Parathyroid adenoma (tissue), 2 donors: ENCODE data around the gene TGM3.

Experiments
- H2AFZ ChIP-seq: fragments of 300-600 bp; sonication (generic); one replicate; pipeline ENCODE4 v1.7.0; 2017; ENCODE audit warnings: antibody characterized with exemption, mild to moderate bottlenecking
- H3K27ac ChIP-seq: fragments of 300-600 bp; sonication (generic); one replicate; pipeline ENCODE4 v1.7.0; 2017
- H3K27me3 ChIP-seq: fragments of 300-600 bp; sonication (generic); one replicate; pipeline ENCODE4 v1.7.0; 2017; ENCODE audit warnings: low read length; ENCODE audit not compliant: control insufficient read depth, insufficient read depth
- H3K36me3 ChIP-seq: fragments of 300-600 bp; sonication (generic); one replicate; pipeline ENCODE4 v1.7.0; 2017; ENCODE audit warnings: low read length; ENCODE audit not compliant: control insufficient read depth, insufficient read depth
- H3K4me1 ChIP-seq: fragments of 300-600 bp; sonication (generic); one replicate; pipeline ENCODE4 v1.7.0; 2017; ENCODE audit warnings: control low read depth
- H3K4me2 ChIP-seq: fragments of 300-600 bp; sonication (generic); one replicate; pipeline ENCODE4 v1.7.0; 2017; ENCODE audit warnings: low read length
- H3K4me3 ChIP-seq: fragments of 300-600 bp; sonication (generic); one replicate; pipeline ENCODE4 v1.7.0; 2017; ENCODE audit warnings: low read depth, low read length
- H3K79me2 ChIP-seq: fragments of 300-600 bp; sonication (generic); one replicate; pipeline ENCODE4 v1.7.0; 2017; ENCODE audit warnings: control low read depth
- H3K9ac ChIP-seq: fragments of 300-600 bp; sonication (generic); one replicate; pipeline ENCODE4 v1.7.0; 2017; ENCODE audit warnings: mild to moderate bottlenecking
- H3K9me3 ChIP-seq: fragments of 300-600 bp; sonication (generic); one replicate; pipeline ENCODE4 v1.7.0; 2017; ENCODE audit warnings: low read length; ENCODE audit not compliant: control insufficient read depth
- CTCF ChIP-seq: fragments of 300-600 bp; sonication (generic); IDR thresholded peaks from one replicate; pipeline ENCODE4 v1.7.0; 2017; ENCODE audit warnings: antibody characterized with exemption, mild to moderate bottlenecking
- donor health status: primary hyperparathyroidism.

The TGM3 gene

GRCh38 chr20:2340136-2340535 lies 44.3 kb downstream of the TGM3 start:
- Histone ChIP-seq H3K79me2 (no peaks in the 10 kb centered on the region), H3K4me1 (no peaks in the 10 kb centered on the region), H3K4me3 (no peak overlapping the region), H3K9ac (no peak overlapping the region), H3K36me3 (no peaks in the 10 kb centered on the region), H3K27ac (no peak overlapping the region), H3K4me2 (no peak overlapping the region), H2AFZ (no peak overlapping the region), H3K27me3 (no peaks in the 10 kb centered on the region), H3K9me3 (no peaks in the 10 kb centered on the region)
- no peak for TF ChIP-seq CTCF

GRCh38 chr20:2340823-2341222 lies 45.0 kb downstream of the TGM3 start:
- H3K4me2 ChIP-seq = no peak overlapping the region
- H3K4me1 ChIP-seq = no peaks in the 10 kb centered on the region
- H3K4me3 ChIP-seq = no peak overlapping the region
- H3K9me3 ChIP-seq = no peaks in the 10 kb centered on the region
- no peak for TF ChIP-seq CTCF
- H3K79me2 ChIP-seq = no peaks in the 10 kb centered on the region
- H3K27me3 ChIP-seq = no peaks in the 10 kb centered on the region
- no peaks in the 10 kb centered on the region for H3K36me3 ChIP-seq
- no peak overlapping the region for H2AFZ ChIP-seq
- no peak overlapping the region for H3K27ac ChIP-seq
- no peak overlapping the region for H3K9ac ChIP-seq

- no peaks in the 10 kb centered on the region for H3K4me1 ChIP-seq
- no peak overlapping the region for H3K27ac ChIP-seq
- H3K4me2 ChIP-seq = no peak overlapping the region
- H3K36me3 ChIP-seq = no peaks in the 10 kb centered on the region
- H3K4me3 ChIP-seq = no peak overlapping the region
- H3K9ac ChIP-seq = no peak overlapping the region
- H3K9me3 ChIP-seq = no peaks in the 10 kb centered on the region
- H3K27me3 ChIP-seq = no peaks in the 10 kb centered on the region
- H2AFZ ChIP-seq = no peak overlapping the region
- TF ChIP-seq CTCF = no peak
- H3K79me2 ChIP-seq = no peaks in the 10 kb centered on the region
Observed at GRCh38 chr20:2341336-2341735, 45.5 kb downstream of the TGM3 start.

DNA sequence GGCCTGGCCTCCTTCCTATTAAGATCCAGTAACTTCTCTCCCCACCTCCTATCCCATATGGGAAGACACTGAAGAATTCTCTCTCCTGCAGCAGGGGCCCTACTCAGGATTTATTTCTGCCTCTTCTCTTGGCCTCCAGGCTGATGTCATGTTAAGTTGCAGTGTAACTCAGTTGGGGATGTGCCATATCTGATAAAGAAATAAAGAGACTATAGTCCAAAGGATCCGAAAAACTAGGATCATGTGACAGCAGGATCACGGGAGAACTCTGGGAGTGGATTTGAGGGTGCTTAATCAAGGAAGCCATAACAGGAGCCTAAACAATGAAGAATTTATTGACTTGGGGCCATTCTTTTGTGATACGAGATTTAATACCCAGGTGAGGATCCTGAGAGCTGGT lies 46.4 kb downstream of the TGM3 start:
- Histone ChIP-seq H2AFZ (no peak overlapping the region), H3K4me1 (no peaks in the 10 kb centered on the region)

More for the DNA sequence above, 46.4 kb downstream of the TGM3 start:
- no peak overlapping the region for H3K9ac ChIP-seq
- H3K4me3 ChIP-seq = no peak overlapping the region
- no peak for TF ChIP-seq CTCF
- H3K27ac ChIP-seq = no peak overlapping the region
- H3K9me3 ChIP-seq = no peaks in the 10 kb centered on the region
- H3K79me2 ChIP-seq = no peaks in the 10 kb centered on the region
- no peaks in the 10 kb centered on the region for H3K27me3 ChIP-seq
- no peak overlapping the region for H3K4me2 ChIP-seq
- H3K36me3 ChIP-seq = no peaks in the 10 kb centered on the region
